ENCODE measurements around the gene R3HDM4.

The R3HDM4 gene

DNA sequence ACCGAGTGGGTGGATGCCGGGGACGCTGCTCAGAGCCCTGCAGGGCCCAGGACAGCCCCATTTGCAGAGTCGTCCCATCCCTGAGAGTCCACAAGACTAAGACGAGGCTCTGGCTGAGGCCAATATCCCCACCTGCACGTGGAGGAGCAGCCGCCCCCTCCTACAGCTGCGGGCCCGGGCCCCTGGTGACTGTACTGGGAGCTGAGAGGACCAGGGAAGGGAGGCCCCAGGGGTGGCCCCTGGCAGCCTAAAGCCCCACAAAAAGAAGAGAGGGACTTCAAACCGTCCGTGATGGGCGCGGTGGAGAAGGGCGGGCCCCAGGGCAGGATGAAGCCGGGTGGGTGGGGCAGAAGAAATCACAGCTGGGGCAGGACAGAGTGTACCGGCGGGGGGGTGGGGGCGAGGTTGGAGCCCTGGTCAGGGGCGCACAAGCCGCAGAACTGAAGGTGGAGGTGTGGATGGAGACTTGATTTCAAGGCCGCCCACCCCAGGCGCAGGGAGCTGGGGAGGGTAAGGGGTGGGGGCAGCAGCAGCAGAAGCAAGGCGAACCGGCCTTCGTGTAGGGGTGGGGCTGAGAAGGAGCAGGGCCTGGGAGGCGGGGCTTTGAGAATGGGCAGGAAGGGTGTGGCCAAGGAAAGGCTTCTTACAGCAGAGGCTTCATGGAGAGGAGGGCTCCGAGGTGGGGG lies 40.6 kb downstream of the R3HDM4 start:
- DNase-seq (ENCODE audit: low read depth) = peak; percentile 50

DNA sequence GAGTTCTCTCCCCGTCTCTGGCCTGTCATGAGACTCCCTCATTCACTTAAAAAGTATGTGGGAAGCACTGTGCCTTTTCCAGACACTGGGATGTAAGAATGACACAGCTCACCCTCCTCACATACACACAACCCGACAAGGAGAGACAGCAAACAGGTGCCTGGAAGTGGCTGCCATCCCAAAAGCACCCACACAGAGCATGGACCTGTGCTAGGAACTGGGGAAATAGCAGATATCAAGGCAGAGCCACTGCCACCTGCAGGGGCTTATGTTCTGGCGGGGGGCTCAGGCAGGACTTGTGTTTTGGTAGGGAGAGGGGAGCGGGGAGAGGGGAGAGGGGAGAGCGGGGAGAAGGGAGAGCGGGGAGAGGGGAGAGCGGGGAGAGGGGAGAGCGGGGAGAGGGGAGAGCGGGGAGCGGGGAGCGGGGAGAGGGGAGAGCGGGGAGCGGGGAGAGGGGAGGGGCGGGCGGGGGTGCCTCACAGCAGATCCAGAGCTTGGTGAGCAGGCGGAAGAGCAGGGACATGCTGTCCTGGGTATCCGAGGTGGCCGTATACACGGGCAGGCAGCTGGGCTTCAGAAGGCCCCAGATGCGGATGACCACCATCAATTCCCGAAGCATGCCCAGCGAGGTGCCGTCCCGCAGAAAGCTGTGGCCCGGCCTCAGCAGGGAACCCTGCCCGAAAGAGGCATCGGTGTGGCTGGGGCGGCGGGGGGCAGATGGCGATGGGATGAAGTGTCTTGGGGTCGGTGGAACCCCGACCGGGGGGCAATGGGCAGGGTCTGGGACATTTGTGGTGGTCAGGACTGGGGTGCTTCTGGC lies 41.4 kb downstream of the R3HDM4 start:
- DNase-seq (ENCODE audit: low read depth) = no peak

DNA sequence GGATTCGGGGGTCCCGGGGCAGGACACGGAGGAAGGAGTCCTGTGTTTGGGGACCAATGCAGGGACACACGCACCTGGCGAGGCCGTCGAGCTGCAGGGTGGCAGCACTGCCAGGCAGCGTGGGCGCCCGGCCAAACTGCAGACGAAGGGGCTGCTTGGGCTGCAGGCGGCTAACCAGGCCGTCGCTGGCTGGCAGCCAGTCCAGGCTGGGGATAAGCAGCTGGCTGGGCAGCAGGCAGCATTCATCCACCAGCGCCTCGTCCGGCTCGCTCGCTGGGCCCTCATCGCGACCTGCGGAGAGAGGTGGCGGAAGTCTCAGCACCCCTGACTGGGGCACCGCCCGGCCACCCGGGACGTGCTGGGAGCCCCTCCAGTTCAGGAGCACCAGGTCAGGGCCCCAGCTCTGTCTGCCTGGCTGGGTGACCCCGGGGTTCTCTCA lies 42.0 kb downstream of the R3HDM4 start:
- no peak for DNase-seq (ENCODE audit: low read depth)

DNA sequence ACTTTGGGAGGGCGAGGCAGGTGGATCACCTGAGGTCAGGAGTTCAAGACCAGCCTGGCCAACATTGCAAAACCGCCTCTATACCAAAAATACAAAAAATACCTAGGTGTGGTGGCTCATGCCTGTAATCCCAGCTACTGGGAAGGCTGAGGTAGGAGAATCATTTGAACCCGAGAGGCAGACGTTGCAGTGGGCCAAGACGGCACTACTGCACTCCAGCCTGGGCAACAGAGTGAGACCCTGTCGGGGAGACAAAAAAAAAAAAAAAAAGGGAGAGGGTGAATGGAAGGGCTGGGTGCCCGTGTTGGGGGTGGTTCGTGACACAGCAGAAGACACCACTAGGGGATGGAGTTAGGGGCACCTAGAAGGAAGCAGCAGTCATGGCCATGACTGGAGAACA lies 42.7 kb downstream of the R3HDM4 start:
- no peak for DNase-seq (ENCODE audit: low read depth)

DNA sequence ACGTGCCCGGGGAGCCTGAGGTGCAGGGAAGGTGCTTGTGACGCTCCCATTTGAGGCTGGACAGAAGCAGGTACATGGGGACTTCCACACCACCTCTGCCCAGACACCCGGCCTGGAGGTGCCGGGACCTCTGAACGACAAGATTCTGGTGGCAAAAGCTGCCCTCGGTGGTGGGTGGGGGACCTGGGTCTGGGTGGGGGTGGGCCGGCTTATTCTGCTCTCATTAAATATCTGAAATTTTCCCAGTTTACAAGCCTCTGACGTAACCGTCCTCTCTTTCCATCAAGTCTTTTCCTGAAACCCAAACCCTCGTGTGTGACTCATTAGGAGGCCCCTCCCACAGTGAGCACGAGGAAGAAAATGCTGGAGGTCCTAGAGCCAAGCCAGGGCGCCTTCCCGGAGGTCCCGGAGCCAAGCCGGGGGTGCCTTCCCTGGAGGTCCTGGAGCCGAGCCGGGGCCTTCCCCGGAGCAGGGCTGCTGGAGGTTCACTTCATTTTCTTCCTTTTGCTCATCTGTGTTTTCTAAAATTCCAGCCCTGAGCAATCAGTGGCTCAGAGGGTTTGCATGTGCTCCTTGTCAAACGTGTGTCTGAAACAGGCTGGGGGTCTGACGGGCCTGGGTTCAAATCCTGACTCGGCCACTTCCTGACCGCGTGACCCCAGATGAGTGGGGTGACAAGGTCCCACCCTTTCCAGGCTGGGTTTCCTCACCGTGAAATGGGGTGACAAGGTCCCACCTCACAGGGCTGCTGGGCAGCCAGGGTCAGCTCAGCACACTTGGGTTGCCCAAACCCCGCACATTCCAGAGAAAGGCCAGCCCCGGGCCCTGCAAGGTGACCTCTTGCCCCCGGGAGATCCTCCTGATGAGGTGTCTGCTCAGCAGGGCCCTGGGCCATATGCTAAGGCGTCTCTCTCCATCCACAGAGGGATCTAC lies 43.5 kb downstream of the R3HDM4 start:
- no peak for DNase-seq (ENCODE audit: low read depth)

DNA sequence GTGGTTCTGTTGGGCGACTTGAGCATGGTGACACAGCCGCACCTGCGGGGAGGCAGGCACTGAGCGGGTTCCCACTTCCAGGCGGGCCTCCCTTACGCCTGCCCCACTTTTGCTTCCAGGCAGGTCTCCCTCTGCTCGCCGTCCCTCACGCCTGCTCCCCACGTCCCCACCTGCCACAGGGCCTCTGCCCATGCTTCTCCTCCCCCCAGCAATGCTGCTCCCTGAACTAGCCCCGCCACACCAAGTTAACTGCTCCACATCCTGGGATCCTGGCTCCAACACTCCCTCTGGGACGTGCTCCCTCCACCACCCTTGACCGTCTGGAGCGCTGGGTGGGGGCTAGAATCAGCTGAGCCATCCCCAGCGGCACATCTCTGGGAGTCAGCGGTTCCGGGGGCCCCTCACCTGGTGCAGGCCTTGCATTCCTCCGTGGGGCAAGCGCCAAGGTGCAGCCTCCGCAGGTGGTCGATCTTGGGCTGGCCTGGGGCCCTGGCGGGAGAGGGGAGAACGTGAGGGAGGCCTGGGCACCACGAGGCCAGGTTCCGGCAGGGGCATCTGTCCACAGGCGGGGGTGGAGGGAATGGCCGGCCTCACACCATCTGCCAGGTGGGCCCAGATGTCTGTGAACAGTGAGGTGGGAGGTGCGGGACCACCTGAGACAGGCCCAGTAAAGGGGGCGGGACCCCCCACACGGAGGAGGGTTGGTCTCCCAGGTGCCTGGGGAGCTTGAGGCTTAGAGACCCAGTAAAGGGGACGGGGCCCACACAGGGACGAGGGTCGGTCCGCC lies 44.4 kb downstream of the R3HDM4 start:
- no peak for DNase-seq (ENCODE audit: low read depth)

DNA sequence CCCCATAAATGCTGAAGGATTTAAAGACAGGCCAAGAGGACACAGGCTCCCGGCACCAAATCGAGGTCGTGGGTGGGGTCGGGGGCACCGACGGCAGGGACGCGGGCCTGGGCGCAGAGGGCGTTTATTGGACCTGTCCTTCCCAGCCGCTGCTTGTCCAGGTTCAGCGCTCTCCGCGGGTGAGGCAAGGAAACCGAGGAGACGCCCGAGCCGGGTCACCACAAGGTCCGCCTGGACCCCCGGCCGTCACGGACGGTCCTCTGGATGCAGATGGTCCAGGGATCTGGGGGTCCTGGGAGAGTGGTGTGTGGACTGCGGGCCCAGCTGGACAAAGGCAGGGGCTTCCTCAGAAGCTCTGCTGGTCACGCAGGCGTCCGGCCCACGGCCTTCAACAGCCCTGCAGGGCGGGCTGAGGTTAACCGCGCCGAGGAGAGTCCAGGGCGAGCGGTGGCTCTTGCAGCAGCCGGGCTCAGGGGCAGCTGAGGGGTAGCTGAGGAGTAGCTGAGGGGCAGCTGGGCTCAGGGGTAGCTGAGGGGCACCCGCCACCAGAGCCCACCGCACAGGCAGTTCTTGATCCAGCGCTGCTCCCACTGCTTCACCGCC lies 45.1 kb downstream of the R3HDM4 start:
- no peak for DNase-seq (ENCODE audit: low read depth)

DNA sequence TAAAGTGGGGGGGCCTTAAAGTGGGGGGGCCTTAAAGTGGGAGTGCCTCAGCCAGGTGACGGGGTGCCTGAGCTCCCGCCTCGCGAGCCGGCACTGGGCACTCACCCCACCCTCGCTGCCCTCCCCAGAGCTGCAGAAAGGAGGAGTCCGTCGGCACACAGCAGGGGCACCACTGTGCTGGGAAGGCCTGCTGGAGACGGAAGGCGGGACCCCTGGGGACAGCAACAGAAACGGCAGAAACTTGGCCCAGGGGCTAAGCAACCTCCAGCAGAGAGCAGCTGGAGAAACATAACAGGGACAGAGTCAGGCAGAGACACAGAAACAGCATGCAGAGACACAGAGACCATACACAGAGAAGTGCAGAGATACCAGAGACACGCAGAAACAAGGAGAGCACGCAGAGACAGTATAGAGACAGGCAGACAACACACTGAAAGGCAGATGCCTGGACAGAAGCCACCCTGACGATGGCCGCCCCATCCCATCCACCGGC lies 45.7 kb downstream of the R3HDM4 start:
- no peak for DNase-seq (ENCODE audit: low read depth)

DNA sequence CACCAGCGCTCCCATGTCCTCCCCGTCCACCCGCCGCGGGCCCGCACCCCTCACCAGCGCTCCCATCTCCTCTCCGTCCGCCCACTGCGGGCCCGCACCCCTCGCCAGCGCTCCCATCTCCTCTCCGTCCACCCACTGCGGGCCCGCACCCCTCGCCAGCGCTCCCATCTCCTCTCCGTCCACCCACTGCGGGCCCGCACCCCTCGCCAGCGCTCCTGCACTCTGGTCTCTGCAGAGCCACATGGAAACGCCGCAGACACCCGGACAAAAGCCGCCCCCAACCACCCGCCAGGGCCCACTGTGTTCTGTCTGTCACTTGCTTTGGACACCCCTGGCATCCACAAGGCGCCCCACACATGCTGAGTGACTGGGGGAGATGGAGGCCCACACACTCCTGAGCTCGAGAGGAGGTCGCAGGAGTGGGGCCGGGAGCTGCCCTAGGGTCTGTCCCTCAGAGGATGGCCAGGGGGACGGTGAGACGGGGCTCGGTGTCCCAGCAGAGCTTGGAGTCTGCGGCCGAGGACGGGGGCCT lies 46.2 kb downstream of the R3HDM4 start:
- DNase-seq (ENCODE audit: low read depth) = no peak

DNA sequence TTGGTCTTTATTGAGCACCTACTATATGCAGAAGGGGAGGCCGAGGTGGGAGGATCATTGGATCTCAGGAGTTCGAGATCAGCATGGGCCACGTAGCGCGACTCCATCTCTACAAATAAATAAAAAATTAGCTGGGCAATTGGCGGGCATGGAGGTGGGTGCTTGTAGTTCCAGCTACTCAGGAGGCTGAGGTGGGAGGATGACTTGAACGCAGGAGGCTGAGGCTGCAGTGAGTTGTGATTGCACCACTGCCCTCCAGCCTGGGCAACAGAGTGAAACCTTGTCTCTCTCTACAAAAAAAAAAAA lies 49.8 kb downstream of the R3HDM4 start:
- DNase-seq (ENCODE audit: low read depth) = no peak

DNA sequence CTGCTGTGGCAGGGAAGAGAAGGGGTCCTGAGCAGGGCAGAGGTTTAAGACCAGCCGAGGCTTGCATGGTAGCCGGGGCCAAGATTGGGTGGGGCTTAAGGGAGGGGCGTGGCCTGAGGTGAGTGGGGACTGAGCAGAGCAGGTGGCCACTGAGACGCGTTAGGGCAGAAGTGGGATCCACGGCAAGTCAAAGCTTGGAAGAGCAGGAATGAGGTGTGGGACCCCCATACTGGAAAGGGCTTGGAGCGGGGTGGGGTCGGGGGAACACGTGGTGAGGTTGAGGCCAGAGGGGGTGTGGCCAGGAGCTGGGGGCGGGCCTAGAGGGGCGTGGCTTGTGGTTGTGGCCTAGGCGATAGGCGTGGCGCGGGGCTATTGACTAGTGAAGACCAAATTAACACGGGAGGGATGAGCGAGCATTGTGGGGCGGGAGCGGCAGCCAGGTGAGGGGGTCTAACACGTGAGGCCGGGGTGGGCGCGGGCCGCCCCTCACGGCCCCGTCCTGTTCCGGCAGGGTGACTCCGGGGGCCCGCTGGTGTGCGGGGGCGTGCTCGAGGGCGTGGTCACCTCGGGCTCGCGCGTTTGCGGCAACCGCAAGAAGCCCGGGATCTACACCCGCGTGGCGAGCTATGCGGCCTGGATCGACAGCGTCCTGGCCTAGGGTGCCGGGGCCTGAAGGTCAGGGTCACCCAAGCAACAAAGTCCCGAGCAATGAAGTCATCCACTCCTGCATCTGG lies 50.3 kb downstream of the R3HDM4 start:
- peak; percentile 67 for DNase-seq (ENCODE audit: low read depth)

DNA sequence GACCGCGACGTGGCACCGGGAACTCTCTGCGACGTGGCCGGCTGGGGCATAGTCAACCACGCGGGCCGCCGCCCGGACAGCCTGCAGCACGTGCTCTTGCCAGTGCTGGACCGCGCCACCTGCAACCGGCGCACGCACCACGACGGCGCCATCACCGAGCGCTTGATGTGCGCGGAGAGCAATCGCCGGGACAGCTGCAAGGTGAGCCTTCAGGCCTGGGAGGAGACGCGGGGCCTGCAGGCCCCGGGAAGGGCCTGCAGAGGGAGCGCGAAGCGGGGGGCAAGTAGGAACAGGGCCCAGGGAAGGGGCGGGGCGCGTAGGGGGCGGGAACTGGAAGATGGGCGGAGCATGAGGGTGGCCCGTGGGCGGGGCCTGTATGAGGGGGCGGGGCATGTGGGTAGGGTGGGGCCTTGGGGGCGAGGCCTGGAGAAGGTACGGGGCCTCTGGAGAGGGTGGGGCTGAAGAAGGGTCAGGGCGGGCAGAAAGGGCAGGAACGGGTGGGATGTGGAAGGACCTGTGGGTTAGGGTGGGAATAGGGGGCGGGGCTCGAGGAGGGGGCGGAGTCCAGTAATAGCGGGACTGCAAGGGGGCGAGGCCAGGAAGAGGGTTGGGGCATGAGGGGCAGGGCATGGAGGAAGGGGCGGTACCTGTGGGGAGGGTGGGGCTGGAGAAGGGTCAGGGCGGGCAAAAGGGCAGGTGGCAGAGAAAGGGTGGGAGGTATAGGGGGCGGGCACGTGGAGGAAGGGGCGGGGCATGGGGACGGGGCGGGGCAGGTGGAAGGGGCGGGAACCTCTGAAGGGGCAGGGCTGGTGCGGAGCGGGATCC lies 51.1 kb downstream of the R3HDM4 start:
- DNase-seq (ENCODE audit: low read depth) = peak; percentile 55

DNA sequence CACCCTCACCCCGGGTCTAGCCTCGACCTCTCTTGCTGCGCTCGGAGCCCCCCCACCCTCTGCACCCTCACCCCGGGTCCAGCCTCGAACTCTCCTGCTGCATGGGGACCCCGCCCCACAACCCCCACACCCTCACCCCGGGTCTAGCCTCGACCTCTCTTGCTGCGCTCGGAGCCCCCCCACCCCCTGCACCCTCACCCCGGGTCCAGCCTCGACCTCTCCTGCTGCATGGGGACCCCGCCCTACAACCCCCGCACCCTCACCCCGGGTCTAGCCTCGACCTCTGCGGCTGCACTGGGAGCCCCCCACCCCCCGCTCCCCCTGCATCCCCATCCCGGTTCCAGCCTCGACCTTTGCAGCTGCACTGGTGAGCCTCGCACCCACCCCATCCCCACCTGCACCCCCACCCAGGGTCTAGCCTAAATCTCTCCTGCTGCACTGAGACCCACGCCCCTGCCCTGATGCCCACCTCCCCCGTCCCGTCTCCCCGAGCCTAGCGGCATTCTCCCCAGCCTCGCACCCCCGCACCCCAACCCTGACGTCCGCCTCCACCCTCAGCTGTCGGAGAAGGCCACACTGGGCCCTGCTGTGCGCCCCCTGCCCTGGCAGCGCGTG lies 51.8 kb downstream of the R3HDM4 start:
- DNase-seq (ENCODE audit: low read depth) = no peak

DNA sequence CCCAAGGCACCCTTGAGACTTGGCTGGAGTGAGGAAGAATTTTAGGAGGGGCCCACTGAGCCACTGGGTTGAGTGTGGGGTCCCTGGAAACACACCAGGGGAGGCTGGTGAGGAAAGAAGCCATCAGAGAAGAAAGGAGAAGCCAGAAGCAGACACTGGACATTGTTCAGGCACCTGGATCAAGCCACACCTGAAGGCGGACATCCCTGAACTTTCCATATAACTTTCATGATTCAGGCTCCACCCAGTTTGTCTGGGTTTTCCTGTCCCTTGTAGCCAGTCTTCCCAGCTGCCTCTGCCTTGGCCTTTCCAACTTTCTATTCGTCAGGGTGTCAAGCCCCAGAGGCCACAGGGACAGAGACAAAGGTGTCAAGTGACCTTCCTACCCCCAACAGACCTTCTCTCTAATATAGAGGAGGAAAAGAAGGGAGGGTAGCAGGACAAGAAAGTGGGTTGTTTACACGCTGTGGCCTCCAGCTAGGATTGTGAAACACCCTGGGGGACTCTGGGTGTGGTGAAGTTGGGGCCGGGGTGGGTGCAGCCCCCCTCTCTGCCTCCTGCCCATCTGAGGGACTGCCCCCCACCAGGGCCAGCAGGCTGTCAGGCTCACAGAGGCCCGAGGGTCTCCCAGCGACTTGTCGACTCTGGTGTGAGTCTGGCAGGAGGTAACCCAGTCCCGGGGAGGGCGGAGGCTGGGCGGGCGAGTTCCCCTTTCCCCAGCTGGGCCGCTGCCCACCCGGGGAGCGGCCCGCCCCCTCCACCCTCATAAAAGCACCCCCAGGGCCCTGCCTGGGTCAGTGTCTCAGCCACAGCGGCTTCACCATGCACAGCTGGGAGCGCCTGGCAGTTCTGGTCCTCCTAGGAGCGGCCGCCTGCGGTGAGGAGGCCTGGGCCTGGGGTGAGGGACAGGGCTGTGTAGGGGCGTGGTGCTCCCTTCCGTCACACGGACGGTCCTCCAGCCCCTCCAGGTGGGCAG lies 53.9 kb downstream of the R3HDM4 start, which contains the start of gene CFD:
Gene CFD (plus strand): TSS at position 797 of the 976 bp plus-strand sequence. CDS start 26 bp downstream, at position 823.
- no peak for DNase-seq (ENCODE audit: low read depth)

DNA sequence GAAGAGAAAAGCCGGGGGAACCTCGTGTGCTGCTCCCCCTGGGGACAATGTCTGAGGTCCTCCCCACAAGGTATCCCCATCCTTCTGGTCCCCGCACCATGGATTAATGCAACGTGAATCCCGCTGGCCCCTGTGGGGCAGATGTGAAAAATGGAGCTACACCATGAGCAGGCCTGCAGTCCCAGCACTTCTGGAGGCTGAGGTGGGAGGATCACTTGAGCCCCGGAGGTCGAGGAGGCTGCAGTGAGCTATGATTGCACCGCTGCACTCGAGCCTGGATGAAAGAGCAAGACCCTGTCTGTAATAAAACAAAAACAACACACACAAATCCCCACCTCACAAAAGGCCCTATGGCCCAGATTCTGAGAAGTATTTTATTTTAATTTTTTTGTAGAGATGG lies 54.7 kb downstream of the R3HDM4 start:
- DNase-seq (ENCODE audit: low read depth) = no peak

DNA sequence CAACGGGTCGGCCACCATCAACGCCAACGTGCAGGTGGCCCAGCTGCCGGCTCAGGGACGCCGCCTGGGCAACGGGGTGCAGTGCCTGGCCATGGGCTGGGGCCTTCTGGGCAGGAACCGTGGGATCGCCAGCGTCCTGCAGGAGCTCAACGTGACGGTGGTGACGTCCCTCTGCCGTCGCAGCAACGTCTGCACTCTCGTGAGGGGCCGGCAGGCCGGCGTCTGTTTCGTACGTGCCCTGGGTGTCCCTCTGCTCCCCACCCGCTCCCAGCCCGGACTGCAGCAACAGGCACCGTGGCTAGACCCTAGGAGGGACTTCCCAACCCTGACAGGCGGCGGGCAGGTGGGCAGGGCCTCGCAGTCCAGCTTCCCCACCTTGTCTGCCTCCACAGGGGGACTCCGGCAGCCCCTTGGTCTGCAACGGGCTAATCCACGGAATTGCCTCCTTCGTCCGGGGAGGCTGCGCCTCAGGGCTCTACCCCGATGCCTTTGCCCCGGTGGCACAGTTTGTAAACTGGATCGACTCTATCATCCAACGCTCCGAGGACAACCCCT lies 57.4 kb downstream of the R3HDM4 start:
- DNase-seq (ENCODE audit: low read depth) = no peak

DNA sequence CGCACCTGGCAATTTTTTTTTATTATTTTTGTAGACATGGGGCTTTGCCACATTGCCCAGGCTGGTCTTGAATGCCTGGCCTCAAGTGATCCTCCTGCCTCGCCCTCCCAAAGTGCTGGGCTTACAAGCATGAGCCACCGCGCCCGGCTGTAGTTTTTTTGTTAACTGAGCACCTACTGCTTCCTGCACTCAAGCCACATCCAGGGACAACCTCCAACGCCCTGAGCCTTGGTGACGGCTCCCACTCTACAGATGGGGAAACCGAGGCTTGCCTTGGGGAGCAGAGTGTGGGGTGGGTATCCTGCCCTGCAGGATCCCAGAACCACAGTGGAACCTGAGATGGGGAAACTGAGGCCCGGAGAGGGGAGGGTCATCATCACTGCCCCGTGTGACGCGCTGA lies 57.9 kb downstream of the R3HDM4 start:
- no peak for DNase-seq (ENCODE audit: low read depth)
